GM18861 (cell line): ENCODE results near the gene LMBR1.
"Not testable (repeated sequence)": the region's sequence is repeated elsewhere in the genome, so short reads cannot be mapped to it uniquely, and the experiment has no call there.

Source experiments
- ATAC-seq: cut with Tn5 transposase; IDR thresholded peaks from one replicate; pipeline ENCODE4 v1.9.1; 2021; ENCODE audit not compliant: unreplicated experiment

The LMBR1 gene

GRCh38 chr7:156659961-156660360 is 233.0 kb downstream of the LMBR1 start:
- ATAC-seq: no peak

GRCh38 chr7:156659203-156659602 is 233.8 kb downstream of the LMBR1 start:
- no peak for ATAC-seq

- no peak for ATAC-seq
Observed at GRCh38 chr7:156657681-156658080, 235.3 kb downstream of the LMBR1 start.

- no peak for ATAC-seq
Observed at GRCh38 chr7:156656598-156656997, 236.4 kb downstream of the LMBR1 start.

GRCh38 chr7:156655983-156656382 is 237.0 kb downstream of the LMBR1 start:
- no peak for ATAC-seq

- ATAC-seq: no peak
Observed at GRCh38 chr7:156655251-156655650, 237.7 kb downstream of the LMBR1 start.

- ATAC-seq: no peak
Observed at GRCh38 chr7:156654511-156655234, 238.3 kb downstream of the LMBR1 start.

GRCh38 chr7:156652886-156653568 is 240.0 kb downstream of the LMBR1 start:
- ATAC-seq: no peak

GRCh38 chr7:156651474-156651873 is 241.5 kb downstream of the LMBR1 start:
- no peak for ATAC-seq

- ATAC-seq: no peak
Observed at GRCh38 chr7:156650042-156650441, 242.9 kb downstream of the LMBR1 start.

- not testable (repeated sequence) for ATAC-seq
Observed at GRCh38 chr7:156647330-156647729, 245.7 kb downstream of the LMBR1 start.

GRCh38 chr7:156642306-156643045 is 250.5 kb downstream of the LMBR1 start:
- no peak for ATAC-seq

- peak; percentile 32 for ATAC-seq
Observed at GRCh38 chr7:156640949-156641485, 252.0 kb downstream of the LMBR1 start.

- ATAC-seq: peak; percentile 74
Observed at GRCh38 chr7:156640257-156640948, 252.6 kb downstream of the LMBR1 start, which contains the start of gene RNF32. TSS of gene RNF32 (plus strand) at chr7:156640774. CDS start at chr7:156643878, 3,104 bp downstream.

- no peak for ATAC-seq
Observed at GRCh38 chr7:156639426-156640256, 253.3 kb downstream of the LMBR1 start.

GRCh38 chr7:156638443-156639077 is 254.4 kb downstream of the LMBR1 start:
- no peak for ATAC-seq

GRCh38 chr7:156637093-156637492 is 255.9 kb downstream of the LMBR1 start:
- ATAC-seq: not testable (repeated sequence)

- no peak for ATAC-seq
Observed at GRCh38 chr7:156635529-156636385, 257.2 kb downstream of the LMBR1 start.

- no peak for ATAC-seq
Observed at GRCh38 chr7:156634117-156634516, 258.9 kb downstream of the LMBR1 start.
